Measurements from ENCODE around the gene GATA1.
A peak's percentile ranks its signal among the peaks of the same experiment; 100 is the strongest.

The GATA1 gene

DNA sequence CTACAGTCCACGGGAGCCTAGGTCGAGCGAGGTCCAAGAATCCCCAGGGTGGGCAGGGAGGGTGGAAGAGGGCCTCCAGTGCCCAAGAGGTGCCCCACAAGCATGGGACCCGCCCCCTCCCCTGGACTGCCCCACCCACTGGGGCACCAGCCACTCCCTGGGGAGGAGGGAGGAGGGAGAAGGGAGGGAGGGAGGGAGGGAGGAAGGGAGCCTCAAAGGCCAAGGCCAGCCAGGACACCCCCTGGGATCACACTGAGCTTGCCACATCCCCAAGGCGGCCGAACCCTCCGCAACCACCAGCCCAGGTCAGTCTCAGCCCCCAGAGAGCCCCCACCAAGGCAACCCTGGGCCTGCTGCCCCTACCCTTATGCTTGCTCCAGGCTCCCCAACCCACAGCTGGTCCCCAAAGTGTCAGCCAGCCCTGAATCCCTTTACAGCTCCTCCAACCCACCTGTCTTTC is at the start of gene GATA1:
Gene GATA1 (plus strand): TSS at position 250 of the 460 bp plus-strand sequence. CDS start 4,520 bp downstream, outside the sequence.
- no peak for DNase-seq (ENCODE audit: low read depth)

DNA sequence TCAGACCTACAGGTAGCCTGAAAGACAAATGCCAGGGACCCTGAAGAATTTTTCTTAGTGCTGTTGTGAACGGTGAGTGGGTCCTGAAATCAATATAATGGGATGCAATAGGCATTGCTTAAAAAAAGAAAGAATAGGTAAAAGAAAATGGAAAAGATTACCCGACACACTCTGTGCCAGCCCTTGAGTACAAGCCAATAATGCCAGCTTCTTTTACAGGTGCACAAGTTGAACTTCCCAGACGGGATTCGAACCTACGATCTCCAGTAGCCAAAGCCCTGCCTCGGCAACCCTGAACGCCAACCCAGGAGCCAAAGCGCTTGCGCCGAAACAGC is 49.5 kb upstream of the GATA1 start:
- DNase-seq (ENCODE audit: low read depth) = no peak

DNA sequence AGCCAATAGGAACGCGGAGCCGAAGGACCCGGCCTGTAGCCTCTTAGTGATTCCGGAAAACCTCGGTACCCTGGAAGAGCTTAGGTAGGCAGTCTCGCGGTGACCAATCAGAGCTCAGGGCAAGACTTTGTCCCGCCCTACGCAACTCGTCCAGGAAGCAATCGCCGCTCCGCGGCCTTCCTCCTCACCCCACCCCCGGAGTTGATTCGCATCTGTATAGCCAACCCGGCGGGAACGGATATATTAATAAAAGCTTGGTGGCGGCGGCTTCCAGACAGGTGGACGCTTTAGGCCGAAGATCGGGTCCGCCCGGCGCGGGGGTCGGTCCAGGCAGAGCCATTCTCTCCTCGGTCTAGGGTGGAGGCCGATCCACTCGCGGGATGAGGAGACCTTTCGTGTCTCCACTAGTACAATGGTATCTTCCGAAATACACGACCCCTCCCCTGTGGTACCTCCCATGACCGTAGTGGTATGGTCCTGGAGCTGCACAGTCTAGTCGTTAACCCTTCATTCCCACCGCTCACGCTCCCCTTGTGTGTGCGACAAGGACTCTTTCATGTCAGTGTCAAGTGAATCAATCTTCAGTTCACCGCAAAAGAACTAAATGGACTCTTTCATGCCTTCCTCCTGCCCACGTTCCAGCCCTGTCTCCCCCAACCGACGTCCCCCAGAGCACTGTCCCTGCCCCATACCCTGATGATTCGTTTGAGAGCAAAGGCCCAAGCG is 49.0 kb upstream of the GATA1 start:
- DNase-seq (ENCODE audit: low read depth) = peak; percentile 52

DNA sequence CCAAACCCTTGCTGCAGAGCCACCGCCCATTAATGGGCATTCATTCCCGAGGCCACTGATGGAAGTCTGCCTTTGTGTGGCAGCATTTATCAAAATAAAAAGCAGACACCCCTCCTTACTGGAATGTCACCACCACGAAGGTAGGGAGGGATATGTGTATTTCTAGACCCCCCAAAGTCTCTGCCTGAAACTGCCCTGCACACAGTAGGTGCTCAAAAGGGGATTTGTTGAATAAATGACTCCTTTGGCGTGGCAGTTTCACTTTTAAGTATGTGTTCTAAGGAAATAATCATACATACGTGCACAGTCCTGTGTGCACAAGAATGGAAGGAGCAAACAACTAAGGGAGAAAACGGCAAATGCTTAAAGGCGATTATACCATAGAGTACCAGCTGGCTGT is 48.5 kb upstream of the GATA1 start:
- no peak for DNase-seq (ENCODE audit: low read depth)

GRCh38 chrX:48741834-48742233 is 44.6 kb upstream of the GATA1 start:
- no peak for DNase-seq (ENCODE audit: low read depth)

DNA sequence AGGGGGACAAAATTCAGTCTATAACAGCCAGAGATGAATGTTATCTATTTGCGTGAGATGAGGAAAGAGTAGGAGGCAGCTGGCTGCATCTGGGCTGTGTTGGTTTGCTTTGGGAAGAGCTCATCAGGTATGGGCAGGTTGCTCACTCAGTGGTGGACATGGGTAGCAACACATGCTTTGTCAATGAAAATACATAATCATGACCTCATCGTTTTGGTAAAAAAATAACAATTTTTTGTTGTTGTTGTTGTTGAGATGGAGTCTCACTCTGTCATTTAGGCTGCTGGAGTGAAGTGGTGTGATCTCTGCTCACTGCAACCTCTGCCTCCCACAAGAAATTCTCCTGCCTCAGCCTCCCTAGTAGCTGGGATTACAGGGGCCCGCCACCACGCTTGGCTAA is 41.2 kb upstream of the GATA1 start:
- DNase-seq (ENCODE audit: low read depth) = no peak

- no peak for DNase-seq (ENCODE audit: low read depth)
Observed at GRCh38 chrX:48747415-48748016, 38.9 kb upstream of the GATA1 start.

DNA sequence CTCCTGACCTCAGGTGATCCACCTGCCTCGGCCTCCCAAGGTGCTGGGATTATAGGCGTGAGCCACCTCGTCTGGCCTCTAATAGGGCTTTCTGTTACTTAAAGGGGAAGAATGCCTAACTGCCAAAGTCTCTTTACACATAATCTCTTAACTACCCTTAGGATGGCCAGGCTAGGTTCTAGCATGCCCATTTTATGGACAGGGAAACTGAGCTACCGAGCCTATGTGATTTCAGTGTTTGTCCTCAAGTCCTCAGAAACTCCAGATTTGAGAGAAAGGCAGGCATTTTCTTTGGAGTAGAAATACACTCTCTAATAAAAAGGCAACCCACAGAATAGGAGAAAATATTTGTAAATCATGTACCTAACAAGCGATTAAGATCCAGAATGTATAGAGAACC is 37.2 kb upstream of the GATA1 start:
- no peak for DNase-seq (ENCODE audit: low read depth)

- DNase-seq (ENCODE audit: low read depth) = no peak
Observed at GRCh38 chrX:48751343-48751742, 35.0 kb upstream of the GATA1 start.

GRCh38 chrX:48752498-48752897 is 33.9 kb upstream of the GATA1 start:
- no peak for DNase-seq (ENCODE audit: low read depth)

GRCh38 chrX:48753708-48754228 is 32.6 kb upstream of the GATA1 start:
- DNase-seq (ENCODE audit: low read depth) = no peak

DNA sequence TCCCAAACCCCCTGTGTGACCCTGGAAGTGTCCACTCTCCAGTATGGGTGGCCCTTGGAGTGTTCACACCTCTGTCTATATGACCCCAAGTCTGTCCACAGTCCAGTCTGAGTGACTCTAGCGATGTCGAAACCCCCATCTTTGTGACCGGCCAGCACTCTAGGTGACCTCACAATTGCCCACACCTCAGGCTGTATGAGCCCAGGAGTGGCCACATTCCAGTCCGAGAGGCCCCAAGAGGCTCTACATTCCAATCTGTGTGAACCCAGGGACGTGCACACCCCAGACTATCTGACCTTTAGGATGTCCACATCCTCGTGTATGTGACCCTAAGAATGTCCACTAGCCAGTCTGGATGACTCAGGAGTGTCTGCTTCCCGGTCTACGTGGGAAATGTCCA is 32.2 kb upstream of the GATA1 start:
- DNase-seq (ENCODE audit: low read depth) = no peak

DNA sequence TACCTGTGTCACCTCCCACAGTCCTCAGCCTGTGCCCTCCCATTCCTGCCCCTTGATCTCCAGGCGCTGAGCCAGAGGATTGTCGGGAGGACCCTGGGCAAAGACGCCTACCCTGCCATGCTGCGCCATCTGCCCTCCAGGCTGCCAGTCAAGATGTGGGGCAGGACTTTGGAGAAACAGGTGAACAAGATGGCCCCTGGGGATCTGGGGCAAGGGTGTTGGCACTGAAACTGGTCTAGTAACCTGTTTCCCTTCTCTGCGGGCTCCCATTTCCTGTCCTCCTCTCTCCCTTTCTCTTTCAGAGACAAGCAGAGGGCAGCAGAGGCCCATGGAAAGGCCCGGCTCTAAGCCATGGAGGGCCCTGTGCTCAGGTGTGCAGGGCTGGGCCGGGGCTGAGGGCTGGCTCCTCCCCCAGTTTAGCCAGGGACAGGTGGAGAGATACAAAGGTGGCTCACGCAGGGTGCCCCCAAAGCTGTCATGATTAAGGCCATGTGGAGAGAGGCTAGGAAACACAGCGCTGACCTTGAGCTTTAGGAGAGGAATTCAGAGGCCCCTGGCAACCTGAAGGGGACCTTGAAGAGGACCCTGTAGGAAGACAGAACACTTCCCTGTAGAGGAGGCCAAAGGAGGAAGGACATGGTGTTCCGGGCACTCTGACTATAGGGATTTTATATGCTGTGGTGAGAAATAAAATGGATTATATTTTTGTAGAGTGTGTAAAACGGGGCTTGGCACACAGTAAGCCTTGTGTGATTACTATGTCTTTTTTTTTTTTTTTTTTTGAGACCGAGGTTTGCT is 24.5 kb upstream of the GATA1 start, which contains the start of gene GLOD5:
Gene GLOD5 (plus strand): TSS at position 74 of the 798 bp plus-strand sequence. CDS start 44 bp downstream, at position 118.
- no peak for DNase-seq (ENCODE audit: low read depth)

- no peak for DNase-seq (ENCODE audit: low read depth)
Observed at GRCh38 chrX:48769230-48769629, 17.2 kb upstream of the GATA1 start.

DNA sequence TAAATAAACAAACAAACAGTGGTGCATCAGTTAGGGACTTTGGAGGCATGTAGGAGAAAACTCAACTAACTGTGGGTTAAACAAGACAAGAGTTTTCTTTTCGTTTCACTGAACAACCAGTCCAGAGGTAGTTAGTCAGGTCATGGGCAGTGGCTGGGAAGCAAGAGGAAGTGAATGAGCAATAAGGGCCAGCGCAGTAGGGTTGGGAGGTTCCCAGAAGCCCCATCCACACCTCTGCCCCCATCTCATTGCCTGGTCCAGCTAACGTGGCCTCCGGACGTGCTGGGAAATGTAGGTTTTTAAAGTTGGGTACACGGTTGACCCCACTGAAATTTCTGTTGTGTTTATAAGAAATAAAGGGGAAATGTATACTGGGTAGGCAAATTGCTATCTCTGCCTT is 16.1 kb upstream of the GATA1 start:
- DNase-seq (ENCODE audit: low read depth) = no peak

DNA sequence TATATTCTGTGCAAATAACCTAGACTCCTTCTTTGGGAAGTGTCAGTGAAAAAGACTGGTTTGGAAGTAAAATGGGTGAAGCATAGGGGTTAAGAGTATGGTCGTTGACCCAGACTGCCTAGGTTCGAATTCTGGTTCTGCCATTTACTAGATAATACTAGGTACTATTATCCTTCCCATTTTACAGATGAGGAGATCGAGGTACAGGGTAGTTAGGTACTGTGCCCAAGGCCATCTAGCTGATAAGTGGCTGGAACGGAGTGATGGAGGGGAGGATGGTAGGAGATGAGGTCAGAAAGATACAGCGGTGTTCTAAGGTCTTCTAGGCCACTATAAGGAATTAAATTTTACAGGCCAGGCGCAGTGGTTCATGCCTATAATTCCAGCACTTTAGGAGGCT is 13.8 kb upstream of the GATA1 start:
- no peak for DNase-seq (ENCODE audit: low read depth)

DNA sequence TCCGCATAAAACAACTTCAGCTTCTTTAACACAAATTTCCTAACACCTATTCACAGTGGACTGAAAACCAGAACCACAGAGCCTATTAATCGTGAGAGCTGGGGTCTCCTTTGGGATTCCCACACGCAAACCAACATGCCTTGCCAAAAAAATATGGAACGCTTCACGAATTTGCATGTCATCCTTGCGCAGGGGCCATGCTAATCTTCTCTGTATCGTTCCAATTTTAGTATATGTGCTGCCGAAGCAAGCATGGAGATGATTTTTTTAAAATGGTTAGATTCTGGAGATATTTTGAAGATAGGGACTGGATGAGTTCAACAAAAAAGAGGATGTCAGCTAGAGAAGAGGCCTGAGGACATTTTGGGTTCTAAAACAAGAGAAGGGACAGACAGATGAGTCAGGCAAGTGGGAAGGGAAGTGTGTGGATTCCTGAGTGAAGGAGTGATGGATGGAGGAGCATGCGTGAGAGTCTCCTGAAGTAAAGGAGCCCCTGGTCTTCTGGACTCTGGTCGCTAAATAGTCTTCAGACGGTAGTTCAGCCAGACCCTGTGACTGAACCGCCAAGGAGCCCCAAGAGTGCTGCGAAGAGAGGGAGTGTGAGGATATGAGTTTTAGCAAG is 9.5 kb upstream of the GATA1 start:
- no peak for DNase-seq (ENCODE audit: low read depth)

DNA sequence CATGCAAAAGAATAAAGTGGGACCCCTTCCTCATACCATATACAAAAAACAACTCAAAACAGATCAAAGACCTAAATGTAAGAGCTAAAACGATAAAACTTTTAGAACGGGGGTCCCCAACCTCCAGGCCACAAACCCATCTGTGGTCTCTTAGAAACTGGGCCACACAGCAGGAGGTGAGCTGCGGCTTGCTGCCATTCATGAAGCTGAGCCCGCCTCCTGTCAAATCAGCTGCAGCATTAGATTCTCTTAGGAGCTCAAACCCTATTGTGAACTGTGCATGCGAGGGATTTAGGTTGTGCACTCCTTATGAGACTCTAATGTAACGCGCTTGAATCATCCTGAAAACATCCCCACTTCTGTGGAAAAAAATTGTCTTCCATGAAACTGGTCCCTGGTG is 7.0 kb upstream of the GATA1 start:
- no peak for DNase-seq (ENCODE audit: low read depth)

DNA sequence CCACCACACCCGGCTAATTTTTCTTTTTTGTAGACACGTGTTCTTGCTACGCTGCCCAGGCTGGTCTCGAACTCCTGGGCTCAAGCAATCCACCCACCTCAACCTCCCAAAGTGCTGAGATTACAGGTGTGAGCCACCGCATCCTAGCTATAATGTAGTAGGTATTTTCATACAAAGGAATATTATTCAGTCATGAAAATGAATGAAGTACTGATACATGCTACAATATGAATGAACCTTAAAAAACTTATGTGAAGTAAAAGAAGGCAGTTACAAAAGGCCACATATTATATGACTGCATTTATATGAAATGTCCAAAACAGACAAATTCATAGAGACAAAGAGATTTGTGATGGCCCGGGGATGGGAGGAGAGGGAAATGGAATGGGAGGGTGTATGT is 4.7 kb upstream of the GATA1 start:
- no peak for DNase-seq (ENCODE audit: low read depth)

GRCh38 chrX:48782216-48782615 is 4.2 kb upstream of the GATA1 start:
- no peak for DNase-seq (ENCODE audit: low read depth)

- DNase-seq (ENCODE audit: low read depth) = no peak
Observed at GRCh38 chrX:48782795-48783194, 3.6 kb upstream of the GATA1 start.

DNA sequence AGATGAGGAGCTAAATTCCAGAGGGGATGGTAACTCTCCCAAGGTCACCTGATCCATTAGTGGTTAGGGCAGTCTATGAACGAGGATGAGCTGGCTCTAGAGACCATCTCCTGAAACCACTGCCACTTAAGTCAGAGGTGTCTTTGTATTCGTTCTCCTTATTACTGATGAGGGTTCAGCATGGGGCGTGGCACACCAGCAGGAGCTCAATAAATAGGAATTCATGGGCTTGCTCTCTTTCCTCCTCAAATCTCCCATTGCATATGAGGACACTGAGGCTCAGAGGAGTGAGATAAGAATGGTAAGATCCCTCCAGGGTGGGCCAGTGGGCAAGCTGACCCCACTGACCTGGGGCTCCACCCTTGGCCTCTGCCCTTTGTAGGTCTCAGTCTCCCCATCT is 1.7 kb upstream of the GATA1 start:
- DNase-seq (ENCODE audit: low read depth) = no peak

- DNase-seq (ENCODE audit: low read depth) = no peak
Observed at GRCh38 chrX:48785186-48785539, 1.2 kb upstream of the GATA1 start.

Measured in stimulated activated CD8-positive, alpha-beta memory T cell treated with anti-CD3 and anti-CD28 coated beads, Interleukin-15, amount 100 ng/mL, for 24 hours (primary cell).